SK-N-SH treated with all-trans-retinoic acid at 6 μM for 48 hours (cell line): ENCODE results near the gene TDO2.
"Not testable (repeated sequence)": the region's sequence is repeated elsewhere in the genome, so short reads cannot be mapped to it uniquely, and the experiment has no call there.

Experiments
- ATAC-seq: fragments of 200-7000 bp; cut with Tn5 transposase; 3 replicates; pipeline ENCODE4 v1.9.1; 2020; ENCODE audit warnings: mild to moderate bottlenecking, moderate library complexity
- ARNTL ChIP-seq: fragments of 450-650 bp; formaldehyde crosslinking; IDR thresholded peaks from 2 replicates; pipeline ENCODE4 v1.5.0; 2020; ENCODE audit warnings: low read depth, mild to moderate bottlenecking, moderate library complexity, borderline replicate concordance
- BACH2 ChIP-seq: fragments of 250-450 bp; sonication (Bioruptor Pico); IDR thresholded peaks from 2 replicates; pipeline ENCODE4 v1.9.0; 2021; ENCODE audit warnings: mild to moderate bottlenecking, borderline replicate concordance
- CREB5 ChIP-seq: fragments of 250-450 bp; sonication (Bioruptor Pico); IDR thresholded peaks from 2 replicates; pipeline ENCODE4 v1.5.1; 2020; ENCODE audit warnings: low read depth, mild to moderate bottlenecking, moderate library complexity
- CSDC2 ChIP-seq: fragments of 250-450 bp; sonication (Bioruptor Pico); IDR thresholded peaks from 2 replicates; pipeline ENCODE4 v1.5.0; 2020; ENCODE audit warnings: mild to moderate bottlenecking, moderate library complexity
- CSRNP3 ChIP-seq: fragments of 250-450 bp; sonication (Bioruptor Pico); IDR thresholded peaks from 2 replicates; pipeline ENCODE4 v1.5.1; 2021; ENCODE audit warnings: mild to moderate bottlenecking, moderate library complexity
- ESRRG ChIP-seq: fragments of 250-450 bp; sonication (Bioruptor Pico); IDR thresholded peaks from 2 replicates; pipeline ENCODE4 v1.6.1; 2021; ENCODE audit warnings: mild to moderate bottlenecking
- GLIS3 ChIP-seq: fragments of 250-450 bp; sonication (Bioruptor Pico); IDR thresholded peaks from 2 replicates; pipeline ENCODE4 v1.5.0; 2020; ENCODE audit warnings: mild to moderate bottlenecking, moderate library complexity
- ISL1 ChIP-seq: fragments of 250-450 bp; sonication (Bioruptor Pico); IDR thresholded peaks from 2 replicates; pipeline ENCODE4 v2.1.2; 2022; ENCODE audit warnings: mild to moderate bottlenecking, moderate library complexity
- OSR1 ChIP-seq: fragments of 250-450 bp; sonication (Bioruptor Pico); IDR thresholded peaks from 2 replicates; pipeline ENCODE4 v1.8.0; 2022; ENCODE audit warnings: moderate library complexity, mild to moderate bottlenecking, inconsistent platforms
- PPARA ChIP-seq: fragments of 250-450 bp; sonication (Bioruptor Pico); IDR thresholded peaks from 2 replicates; pipeline ENCODE4 v1.5.0; 2020; ENCODE audit warnings: mild to moderate bottlenecking, borderline replicate concordance
- TCF4 ChIP-seq: fragments of 250-450 bp; sonication (Bioruptor Pico); IDR thresholded peaks from 2 replicates; pipeline ENCODE4 v1.8.0; 2021; ENCODE audit warnings: mild to moderate bottlenecking, moderate library complexity, borderline replicate concordance
- TOX ChIP-seq: fragments of 250-450 bp; sonication (Bioruptor Pico); IDR thresholded peaks from 2 replicates; pipeline ENCODE4 v1.8.0; 2021; ENCODE audit warnings: mild to moderate bottlenecking, moderate library complexity, borderline replicate concordance
- TSHZ2 ChIP-seq: fragments of 250-450 bp; sonication (Bioruptor Pico); IDR thresholded peaks from 2 replicates; pipeline ENCODE4 v1.5.0; 2020; ENCODE audit warnings: mild to moderate bottlenecking, moderate library complexity
- ZC3H10 ChIP-seq: fragments of 250-450 bp; sonication (Bioruptor Pico); IDR thresholded peaks from 2 replicates; pipeline ENCODE4 v1.5.1; 2021; ENCODE audit warnings: mild to moderate bottlenecking, moderate library complexity
- ZFP30 ChIP-seq: fragments of 450-650 bp; formaldehyde crosslinking; IDR thresholded peaks from 2 replicates; pipeline ENCODE4 v1.5.0; 2022; ENCODE audit warnings: mild to moderate bottlenecking, moderate library complexity
- ZNF8 ChIP-seq: fragments of 450-650 bp; formaldehyde crosslinking; IDR thresholded peaks from 2 replicates; pipeline ENCODE4 v1.5.0; 2020; ENCODE audit warnings: mild to moderate bottlenecking, moderate library complexity

TDO2 gene

GRCh38 chr4:155889031-155889793, 14.3 kb upstream of the TDO2 start:
- ATAC-seq = no peak
- TF ChIP-seq ESRRG (CRISPR knock-in tag) (no peak), ISL1 (CRISPR knock-in tag) (peak; percentile 78), OSR1 (no peak)

- no peak for TF ChIP-seq TCF4 (CRISPR knock-in tag)
- TF ChIP-seq TSHZ2 (CRISPR knock-in tag) = no peak
- ATAC-seq = no peak
Measured at GRCh38 chr4:155889946-155890345, 13.6 kb upstream of the TDO2 start.

- TF ChIP-seq GLIS3 (CRISPR knock-in tag) = no peak
- TF ChIP-seq CSRNP3 (CRISPR knock-in tag) = no peak
- no peak for TF ChIP-seq CREB5 (CRISPR knock-in tag)
- TF ChIP-seq PPARA (CRISPR knock-in tag) = no peak
- no peak for TF ChIP-seq CSDC2 (CRISPR knock-in tag)
- no peak for TF ChIP-seq ARNTL
- ATAC-seq = no peak
Measured at GRCh38 chr4:155891058-155891457, 12.4 kb upstream of the TDO2 start.

- not testable (repeated sequence) for ATAC-seq
Measured at GRCh38 chr4:155898371-155898770, 5.1 kb upstream of the TDO2 start.

- no peak for ATAC-seq
- TF ChIP-seq CREB5 (CRISPR knock-in tag) = no peak
- TF ChIP-seq ISL1 (CRISPR knock-in tag) = peak; percentile 68
Measured at GRCh38 chr4:155899891-155900290, 3.6 kb upstream of the TDO2 start.

- ATAC-seq = no peak
- TF ChIP-seq CSDC2 (CRISPR knock-in tag) (no peak), PPARA (CRISPR knock-in tag) (no peak), CSRNP3 (CRISPR knock-in tag) (no peak), ZNF8 (CRISPR knock-in tag) (no peak), CREB5 (CRISPR knock-in tag) (no peak), TOX (no peak), TSHZ2 (CRISPR knock-in tag) (no peak), ESRRG (CRISPR knock-in tag) (no peak), BACH2 (CRISPR knock-in tag) (no peak), ZFP30 (CRISPR knock-in tag) (no peak), ZC3H10 (no peak)
Measured at GRCh38 chr4:155900381-155900780, 3.1 kb upstream of the TDO2 start.
